HG03558 (cell line): ENCODE data around the gene PCDH9.

Experiments used
- ATAC-seq: cut with Tn5 transposase; IDR thresholded peaks from one replicate; pipeline ENCODE4 v1.9.1; 2021; ENCODE audit warnings: moderate number of reproducible peaks; ENCODE audit not compliant: unreplicated experiment; ENCODE audit errors: extremely low read depth

PCDH9 gene

GRCh38 chr13:66994097-66994496, 236.0 kb downstream of the PCDH9 start:
- peak; percentile 46 for ATAC-seq

DNA sequence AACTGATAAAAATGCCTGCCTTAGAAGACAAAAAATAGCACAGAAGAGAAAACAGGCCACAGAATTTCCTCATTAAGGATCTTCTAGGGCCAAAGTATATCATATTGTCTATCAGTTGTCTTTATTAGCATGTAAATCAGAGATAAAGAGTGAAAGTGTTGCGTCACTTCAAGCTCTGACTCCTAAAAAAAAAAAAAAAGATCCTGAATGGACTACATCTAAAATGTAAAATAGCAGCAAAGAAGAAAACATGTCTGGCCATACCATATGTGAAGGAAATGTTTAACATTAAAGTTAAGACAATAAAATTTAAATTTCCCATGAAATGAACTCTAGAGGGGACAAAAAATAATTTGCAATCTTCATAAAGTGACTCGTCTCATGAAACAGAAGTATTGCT, 237.4 kb downstream of the PCDH9 start:
- no peak for ATAC-seq

GRCh38 chr13:66992183-66992582, 238.0 kb downstream of the PCDH9 start:
- no peak for ATAC-seq

DNA sequence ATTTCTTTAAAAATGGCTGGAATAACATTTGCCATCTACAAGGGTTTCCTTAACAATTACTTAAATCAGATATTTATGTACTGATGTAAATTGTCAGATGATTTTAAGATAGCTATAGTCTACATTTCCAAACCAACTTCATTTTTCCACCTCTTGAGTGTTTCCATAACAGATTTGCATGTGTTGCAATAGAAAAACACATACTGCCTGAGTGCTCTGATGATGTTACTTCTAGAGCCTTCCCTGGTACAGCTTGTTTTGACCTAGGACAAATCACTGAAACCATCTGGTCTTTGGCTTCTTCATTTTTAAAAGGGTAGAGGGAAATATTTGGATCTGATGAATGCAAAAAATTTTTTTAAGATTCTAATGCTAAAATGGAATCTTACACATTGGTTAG, 245.9 kb downstream of the PCDH9 start:
- ATAC-seq, result no peak

DNA sequence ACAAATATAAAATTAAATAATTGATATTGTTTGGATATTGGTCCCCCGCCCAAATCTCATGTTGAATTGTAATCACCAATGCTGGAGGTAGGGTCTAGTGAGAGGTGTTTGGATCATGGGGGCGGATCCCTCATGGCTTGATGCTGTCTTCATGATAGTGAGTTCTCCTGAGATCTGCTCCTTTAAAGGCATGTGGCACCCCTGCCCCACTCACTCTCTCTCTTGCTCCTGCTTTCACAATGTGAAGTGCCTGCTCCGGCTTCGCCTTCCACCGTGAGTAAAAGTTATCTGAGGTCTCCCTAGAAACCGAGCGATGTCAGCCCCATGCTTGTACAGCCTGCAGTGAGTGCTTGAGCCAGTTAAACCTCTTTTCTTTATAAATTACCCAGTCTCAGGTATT, 248.2 kb downstream of the PCDH9 start:
- ATAC-seq, result no peak

- ATAC-seq, result no peak
Observed at GRCh38 chr13:66977161-66977560, 253.0 kb downstream of the PCDH9 start.

DNA sequence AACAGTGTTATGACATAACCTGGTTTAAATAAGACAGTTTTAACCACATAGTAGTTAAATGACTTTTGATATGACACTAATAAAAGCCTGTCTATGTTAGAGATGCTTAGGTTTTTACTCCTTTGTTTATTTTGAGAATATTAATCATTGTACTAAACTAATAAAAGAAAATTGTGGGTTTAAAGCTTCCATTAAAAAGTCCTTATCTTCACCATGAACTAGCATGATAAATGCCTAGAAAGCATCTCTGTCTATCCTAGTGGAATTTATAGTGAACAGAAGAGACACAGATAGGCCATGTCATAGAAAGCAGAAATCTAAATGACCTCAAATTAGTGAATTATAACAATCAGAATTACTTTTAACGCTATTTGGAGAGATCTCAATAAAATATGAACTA, 255.2 kb downstream of the PCDH9 start:
- no peak for ATAC-seq

DNA sequence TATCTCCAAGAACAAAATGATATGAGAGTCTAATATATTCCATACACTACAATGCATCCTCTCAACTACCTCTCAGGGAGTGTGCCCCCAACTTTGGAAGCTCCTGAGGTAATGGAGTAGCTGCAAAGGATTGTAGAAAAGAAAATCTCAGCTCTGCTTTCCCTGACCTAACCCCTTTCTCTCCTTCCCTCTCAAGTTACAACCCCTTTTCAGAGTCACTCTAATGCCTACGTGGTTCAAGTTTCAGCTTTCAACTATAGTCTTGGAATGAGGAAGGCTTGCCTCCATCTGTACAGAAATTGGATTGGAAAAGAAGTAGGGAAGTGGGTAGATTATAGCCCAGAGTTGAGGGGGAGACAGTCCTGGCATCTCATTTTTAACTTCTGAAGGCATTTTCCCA, 256.0 kb downstream of the PCDH9 start:
- ATAC-seq, result no peak

- ATAC-seq, result no peak
Observed at GRCh38 chr13:66972659-66973058, 257.5 kb downstream of the PCDH9 start.

DNA sequence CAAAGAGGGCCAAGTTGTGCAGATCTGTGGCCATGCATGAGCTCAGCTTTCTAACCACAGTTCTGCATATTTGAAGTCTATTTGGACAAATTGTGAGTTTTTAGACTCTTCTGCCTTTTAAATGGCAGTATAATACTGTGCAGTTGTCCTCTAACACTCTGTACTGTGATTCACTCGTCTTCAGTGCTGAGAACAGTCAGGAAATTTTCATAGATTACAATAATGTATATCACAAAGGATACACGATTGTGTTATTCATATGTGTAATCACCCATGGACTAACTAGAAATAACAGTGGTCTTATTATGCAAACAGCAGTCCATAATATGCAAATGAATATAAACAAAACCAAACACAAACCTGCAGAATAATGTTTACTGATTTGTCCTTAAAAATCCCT, 259.1 kb downstream of the PCDH9 start:
- no peak for ATAC-seq

DNA sequence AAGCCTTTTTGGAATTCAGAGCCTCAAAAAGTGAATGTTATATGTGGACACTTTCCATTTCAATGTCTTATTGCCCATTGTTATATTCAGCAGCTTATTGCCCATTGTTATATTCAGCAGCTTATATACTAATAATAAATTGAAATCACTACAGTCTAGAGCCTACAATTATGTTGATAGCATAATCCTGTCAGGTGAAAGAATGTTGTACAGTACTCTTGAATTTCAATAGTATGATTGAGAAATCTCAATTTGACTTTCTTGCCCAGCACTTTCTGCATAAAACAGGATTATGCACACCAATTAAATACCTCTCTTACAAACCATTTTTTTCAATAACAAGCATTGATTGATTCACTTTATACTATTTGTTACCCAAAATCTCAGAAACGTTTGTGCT, 260.8 kb downstream of the PCDH9 start:
- no peak for ATAC-seq

DNA sequence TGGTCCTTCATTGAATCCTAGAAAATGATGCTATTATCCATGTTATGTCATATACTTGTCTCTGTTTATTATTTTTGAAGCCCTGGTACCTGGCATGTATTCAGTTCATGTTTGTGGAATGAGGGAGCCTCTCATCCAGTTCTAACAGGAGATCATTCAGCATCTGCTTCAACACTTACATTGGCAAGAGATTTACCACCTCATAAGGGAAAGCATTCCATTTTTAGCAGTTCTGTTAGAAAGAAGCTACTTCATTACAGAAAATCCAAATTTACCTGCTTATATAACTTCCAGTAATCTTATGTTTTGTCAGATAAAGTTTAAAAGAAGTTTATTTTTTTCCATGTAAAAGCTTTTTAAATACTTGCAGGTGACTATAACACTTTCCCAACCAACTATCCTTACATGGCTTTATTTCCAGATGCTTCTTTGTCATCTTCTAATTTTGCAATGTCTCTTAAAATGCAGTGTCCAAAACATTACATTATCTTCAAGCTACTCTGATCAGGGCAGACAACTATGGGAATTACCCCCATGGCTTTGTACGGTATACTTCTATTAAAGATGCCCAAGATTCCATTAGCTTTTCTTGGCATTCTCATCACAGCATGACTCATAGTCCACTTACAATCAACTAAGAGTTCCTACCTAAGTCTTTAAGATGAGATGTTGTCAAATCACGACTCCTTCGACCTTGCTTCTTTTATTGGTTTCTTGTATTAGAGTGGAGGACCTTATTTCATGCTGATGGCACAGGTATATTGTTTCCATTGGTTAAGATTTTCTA, 262.1 kb downstream of the PCDH9 start:
- no peak for ATAC-seq

GRCh38 chr13:66965181-66965580, 265.0 kb downstream of the PCDH9 start:
- no peak for ATAC-seq

GRCh38 chr13:66962953-66963352, 267.2 kb downstream of the PCDH9 start:
- ATAC-seq, result no peak

DNA sequence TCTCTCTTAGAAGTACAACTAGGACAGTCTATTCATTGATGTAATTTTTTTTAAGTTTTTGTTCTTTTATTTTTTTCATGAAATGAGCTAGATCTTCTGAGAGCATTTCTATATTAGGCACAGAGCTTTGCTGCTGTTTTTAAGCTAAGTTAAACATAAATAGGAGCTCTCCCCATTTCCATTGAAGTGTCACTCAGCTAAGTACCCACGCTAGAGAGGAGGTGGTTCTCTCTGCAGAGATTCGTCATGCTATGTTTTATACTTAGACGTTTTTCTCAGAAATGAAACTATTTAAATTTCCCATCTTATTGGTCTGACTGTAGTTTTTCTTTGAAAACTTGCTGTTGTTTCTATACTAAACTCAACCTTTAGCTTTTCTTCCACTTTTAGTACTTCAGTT, 271.5 kb downstream of the PCDH9 start:
- no peak for ATAC-seq

- ATAC-seq, result no peak
Observed at GRCh38 chr13:66952507-66952906, 277.6 kb downstream of the PCDH9 start.

DNA sequence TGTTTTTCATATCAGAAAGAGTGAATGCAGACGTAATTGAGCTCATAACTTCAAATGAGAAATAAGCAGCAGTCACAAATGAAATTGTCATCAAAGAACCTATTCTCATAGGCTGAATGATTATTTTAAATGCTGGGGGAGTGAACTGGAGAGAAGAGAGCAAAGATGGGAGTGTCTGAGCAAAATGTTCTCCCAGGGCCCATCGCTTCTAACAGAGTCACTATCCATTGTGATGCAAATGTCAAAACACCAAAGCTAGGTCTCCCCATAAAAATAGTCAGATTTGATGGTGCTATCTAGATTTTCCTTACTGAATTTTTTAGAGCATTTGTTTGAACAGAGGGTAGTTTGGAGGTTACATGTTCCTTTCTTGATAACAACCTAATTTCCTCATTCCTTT, 278.7 kb downstream of the PCDH9 start:
- ATAC-seq, result no peak

DNA sequence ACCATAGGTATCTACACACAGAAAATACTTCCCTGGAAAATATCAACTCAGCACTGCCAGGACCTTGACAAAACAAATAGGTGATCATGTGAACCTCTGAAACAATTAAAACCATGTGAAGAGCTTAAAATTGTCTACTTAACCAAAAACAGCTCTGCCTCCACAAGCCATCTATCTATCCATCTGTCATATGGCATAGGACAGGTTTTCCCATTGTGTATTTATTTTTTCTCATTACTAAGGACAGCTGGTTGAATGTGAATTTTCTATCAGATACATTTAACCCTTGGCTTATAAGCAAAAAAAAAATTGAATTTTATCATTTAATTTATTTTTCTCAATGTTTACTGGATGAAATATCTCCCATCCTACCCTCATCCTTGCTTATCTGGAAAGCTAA, 279.5 kb downstream of the PCDH9 start:
- ATAC-seq, result no peak

DNA sequence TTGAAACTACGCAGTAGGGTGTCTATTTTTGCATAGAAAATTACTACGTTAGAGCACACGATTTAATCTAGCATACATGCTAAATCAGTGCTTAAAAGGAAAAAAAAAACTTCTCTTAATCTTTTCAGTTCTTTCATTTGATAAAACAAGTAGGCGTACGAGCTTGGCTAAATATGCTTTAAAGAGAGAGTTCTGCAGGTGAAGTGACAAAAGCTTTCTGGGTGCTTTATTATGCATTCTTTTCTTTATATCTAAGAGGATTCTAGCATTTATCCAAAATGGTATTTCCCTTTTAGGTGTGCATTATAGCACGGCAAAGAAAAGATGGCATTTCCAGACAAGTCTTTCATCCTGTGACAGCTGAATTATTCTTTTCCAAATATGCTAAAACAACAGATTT, 281.2 kb downstream of the PCDH9 start:
- ATAC-seq, result no peak

DNA sequence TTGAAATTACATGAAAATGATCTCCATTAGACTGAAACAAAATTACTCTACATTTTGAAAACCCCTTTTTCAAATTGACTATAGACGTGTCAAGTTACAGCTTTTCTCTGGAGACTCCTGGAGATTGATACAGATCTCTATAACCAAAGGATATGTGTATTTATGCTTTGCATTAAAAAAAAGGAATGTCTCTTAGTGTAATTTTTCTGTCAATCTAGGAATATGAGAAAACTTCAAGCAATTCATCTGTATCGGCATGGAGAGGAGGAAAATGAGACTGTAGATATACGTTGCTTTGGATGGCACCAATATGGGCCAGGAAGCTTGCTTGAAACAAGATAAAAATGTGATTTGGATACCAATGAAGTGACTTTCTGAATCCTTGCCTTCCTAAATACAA, 286.6 kb downstream of the PCDH9 start:
- no peak for ATAC-seq

DNA sequence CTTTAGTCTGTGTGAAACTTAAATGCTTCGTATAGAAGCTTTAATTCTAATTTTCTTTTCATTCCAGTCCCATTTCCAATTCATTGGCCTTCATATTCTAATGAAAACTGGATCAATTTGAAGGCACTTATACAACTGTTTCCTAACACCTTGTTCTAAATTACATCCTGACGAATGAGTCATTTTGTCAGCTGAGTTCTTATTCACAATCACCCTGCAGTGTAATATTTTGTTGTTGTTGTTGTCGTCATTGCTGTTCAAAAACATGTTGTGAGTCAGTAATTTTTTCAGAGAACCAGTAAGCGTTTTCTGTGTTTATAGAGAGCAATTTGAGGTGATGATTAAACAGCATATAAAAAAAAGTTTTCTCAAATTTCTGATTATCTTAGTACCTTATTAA, 290.0 kb downstream of the PCDH9 start:
- no peak for ATAC-seq

GRCh38 chr13:66937423-66937822, 292.7 kb downstream of the PCDH9 start:
- no peak for ATAC-seq

- no peak for ATAC-seq
Observed at GRCh38 chr13:66933994-66934393, 296.1 kb downstream of the PCDH9 start.
